Neutrophil (primary cell): ENCODE results near the gene MRTFB.

Experiments used
- H3K27ac ChIP-seq: fragments of 200-600 bp; sonication (generic); 2 replicates; pipeline ENCODE4 v1.5.1; 2016; ENCODE audit warnings: mild to moderate bottlenecking, moderate library complexity
- H3K27me3 ChIP-seq: fragments of 200-600 bp; sonication (generic); 2 replicates; pipeline ENCODE4 v1.6.0; 2016; ENCODE audit warnings: mild to moderate bottlenecking
- H3K36me3 ChIP-seq: fragments of 200-600 bp; sonication (generic); 2 replicates; pipeline ENCODE4 v1.5.1; 2017
- H3K4me1 ChIP-seq, 2 experiments: fragments of 200-600 bp in 1 of 2; sonication (generic) in 1 of 2; 1 replicate in 1 of 2; 2 replicates in 1 of 2; pipeline versions ENCODE4 v1.5.1 to v1.6.1; 2013 to 2016; ENCODE audit warnings: low read depth in 1 of 2, low read length in 1 of 2, mild to moderate bottlenecking in 1 of 2, moderate library complexity in 1 of 2; ENCODE audit not compliant: control insufficient read depth in 1 of 2, insufficient read depth in 1 of 2
- H3K4me3 ChIP-seq, 2 experiments: fragments of 200-600 bp in 1 of 2; sonication (generic) in 1 of 2; 1 replicate in 1 of 2; 2 replicates in 1 of 2; pipeline ENCODE4 v1.5.1; 2013 to 2016; ENCODE audit warnings: low read depth in 1 of 2, low read length in 1 of 2, mild to moderate bottlenecking in 1 of 2, moderate library complexity in 1 of 2
- H3K9me3 ChIP-seq: fragments of 200-600 bp; sonication (generic); 2 replicates; pipeline ENCODE4 v1.5.1; 2016
- TF ChIP-seq, protein P1 (sequence below): fragments of 200-600 bp; sonication (generic); IDR thresholded peaks from 2 replicates; pipeline ENCODE4 v1.5.1; 2016; ENCODE audit warnings: antibody characterized with exemption

Gene MRTFB

DNA sequence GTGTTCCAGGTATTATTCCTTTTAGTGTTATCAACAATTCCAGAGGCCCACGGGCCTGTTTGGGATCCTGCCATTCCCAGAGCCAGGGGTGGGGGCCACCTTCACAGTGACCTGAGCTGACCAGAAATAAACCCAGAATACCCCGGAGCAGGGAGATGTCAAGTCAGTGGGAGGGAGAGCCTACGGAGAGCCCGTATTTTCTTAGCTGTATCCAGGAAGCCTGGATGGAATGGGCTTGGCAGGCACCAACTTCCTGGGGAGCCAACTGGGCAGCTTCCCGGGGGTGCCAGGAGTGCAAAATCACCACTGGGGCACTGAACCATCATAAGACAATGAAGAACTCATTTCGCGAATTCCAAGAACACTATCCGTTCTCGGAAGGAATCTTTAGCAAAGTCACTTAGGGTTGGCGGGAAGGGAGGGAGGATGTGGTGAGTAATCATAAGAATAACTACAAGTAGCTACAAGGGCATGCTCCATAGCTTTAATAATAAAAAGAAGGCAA is 13.2 kb upstream of the MRTFB start:
- no peak overlapping the region for H3K27ac ChIP-seq

DNA sequence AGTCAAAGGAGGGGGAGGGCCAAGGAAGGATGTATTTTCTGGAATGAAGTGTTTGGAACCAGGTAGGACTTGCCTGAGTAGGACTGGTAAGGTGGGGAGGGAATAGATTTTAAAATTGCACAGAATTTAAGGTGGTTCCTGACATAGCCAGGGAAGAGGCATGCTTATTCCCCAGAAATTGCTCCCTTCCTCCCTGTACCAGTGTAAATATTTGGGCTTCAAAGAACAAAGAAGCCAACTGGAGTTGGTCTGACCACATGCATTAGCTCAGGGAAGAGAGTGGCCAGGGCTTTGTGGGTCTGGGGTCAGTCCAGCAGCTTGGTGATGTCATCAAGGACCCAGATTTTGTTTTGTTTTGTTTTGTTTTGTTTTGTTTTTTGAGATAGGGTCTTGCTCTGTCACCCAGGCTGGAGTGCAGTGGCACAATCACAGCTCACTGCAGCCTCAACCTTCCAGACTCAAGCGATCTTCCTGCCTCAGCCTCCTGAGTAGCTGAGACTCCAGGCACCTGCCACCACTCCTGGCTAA is 9.3 kb upstream of the MRTFB start:
- TF ChIP-seq, protein P1, sequence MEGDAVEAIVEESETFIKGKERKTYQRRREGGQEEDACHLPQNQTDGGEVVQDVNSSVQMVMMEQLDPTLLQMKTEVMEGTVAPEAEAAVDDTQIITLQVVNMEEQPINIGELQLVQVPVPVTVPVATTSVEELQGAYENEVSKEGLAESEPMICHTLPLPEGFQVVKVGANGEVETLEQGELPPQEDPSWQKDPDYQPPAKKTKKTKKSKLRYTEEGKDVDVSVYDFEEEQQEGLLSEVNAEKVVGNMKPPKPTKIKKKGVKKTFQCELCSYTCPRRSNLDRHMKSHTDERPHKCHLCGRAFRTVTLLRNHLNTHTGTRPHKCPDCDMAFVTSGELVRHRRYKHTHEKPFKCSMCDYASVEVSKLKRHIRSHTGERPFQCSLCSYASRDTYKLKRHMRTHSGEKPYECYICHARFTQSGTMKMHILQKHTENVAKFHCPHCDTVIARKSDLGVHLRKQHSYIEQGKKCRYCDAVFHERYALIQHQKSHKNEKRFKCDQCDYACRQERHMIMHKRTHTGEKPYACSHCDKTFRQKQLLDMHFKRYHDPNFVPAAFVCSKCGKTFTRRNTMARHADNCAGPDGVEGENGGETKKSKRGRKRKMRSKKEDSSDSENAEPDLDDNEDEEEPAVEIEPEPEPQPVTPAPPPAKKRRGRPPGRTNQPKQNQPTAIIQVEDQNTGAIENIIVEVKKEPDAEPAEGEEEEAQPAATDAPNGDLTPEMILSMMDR = no peak
- Histone ChIP-seq H3K36me3 (no peaks in the 10 kb centered on the region), H3K4me3 (no peak overlapping the region), H3K27ac (no peak overlapping the region), H3K4me1 (no peaks in the 10 kb centered on the region), H3K27me3 (peaks cover 13% of the 10 kb centered on the region), H3K9me3 (no peaks in the 10 kb centered on the region)

More for the DNA sequence above, 13.2 kb upstream of the MRTFB start:
- Histone ChIP-seq H3K27me3 (peaks cover 24% of the 10 kb centered on the region), H3K9me3 (no peaks in the 10 kb centered on the region), H3K36me3 (no peaks in the 10 kb centered on the region), H3K4me1 (no peaks in the 10 kb centered on the region), H3K4me3 (no peak overlapping the region)
- TF ChIP-seq, protein P1 = no peak

GRCh38 chr16:14062261-14062660 is 8.9 kb upstream of the MRTFB start:
- H3K27me3 ChIP-seq = peaks cover 9% of the 10 kb centered on the region
- no peaks in the 10 kb centered on the region for H3K4me1 ChIP-seq
- H3K4me3 ChIP-seq = no peak overlapping the region
- no peaks in the 10 kb centered on the region for H3K9me3 ChIP-seq
- TF ChIP-seq, protein P1 = no peak
- H3K36me3 ChIP-seq = no peaks in the 10 kb centered on the region
- no peak overlapping the region for H3K27ac ChIP-seq

- TF ChIP-seq, protein P1 = no peak
- Histone ChIP-seq H3K9me3 (no peaks in the 10 kb centered on the region), H3K4me3 (no peak overlapping the region), H3K4me1 (no peaks in the 10 kb centered on the region), H3K36me3 (no peaks in the 10 kb centered on the region), H3K27ac (no peak overlapping the region), H3K27me3 (no peaks in the 10 kb centered on the region)
These were observed 7.2 kb upstream of the MRTFB start for GRCh38 chr16:14063618-14064581.

DNA sequence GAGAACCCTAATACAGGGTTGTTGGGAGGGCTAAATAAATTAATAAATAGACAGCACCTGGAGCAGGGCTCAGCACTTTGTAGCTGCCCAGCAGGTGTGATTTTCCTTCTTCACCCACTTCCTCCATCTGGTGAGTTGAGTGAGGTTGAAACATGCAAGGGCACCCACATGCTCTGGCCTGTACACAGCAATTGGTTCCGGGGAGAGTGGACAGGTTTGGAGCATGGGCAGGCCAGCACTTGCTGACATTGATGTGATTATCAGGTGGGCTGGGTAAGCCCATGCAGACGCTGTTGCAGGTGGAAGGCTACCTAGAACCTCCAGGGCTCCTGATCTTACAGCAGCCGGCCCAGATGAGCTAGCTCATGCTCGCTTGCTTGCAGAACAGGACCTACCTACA is 1.3 kb upstream of the MRTFB start:
- Histone ChIP-seq H3K4me3 (no peak overlapping the region), H3K36me3 (no peaks in the 10 kb centered on the region), H3K4me1 (peaks cover 8 to 12% of the 10 kb centered on the region in 2 experiments), H3K27me3 (peaks cover 48% of the 10 kb centered on the region), H3K9me3 (no peaks in the 10 kb centered on the region), H3K27ac (no peak overlapping the region)
- TF ChIP-seq, protein P1 = no peak
